Measurements from ENCODE around the gene KMT2D.
A peak's percentile ranks its signal among the peaks of the same experiment; 100 is the strongest.

KMT2D gene

GRCh38 chr12:49050507-49051372 lies 9.9 kb downstream of the KMT2D start:
- H3K4me3 Mint-ChIP-seq, result no peak overlapping the region
- H3K4me1 Mint-ChIP-seq, result peaks cover 40% of the 10 kb centered on the region
- no peak for ATAC-seq
- no peak for DNase-seq (ENCODE audit: low spot score in 2 of 2)
- H3K36me3 Mint-ChIP-seq, result peaks cover 100% of the 10 kb centered on the region
- peak overlapping the region; percentile 43 for H3K27ac Mint-ChIP-seq
- H3K9me3 Mint-ChIP-seq, result no peaks in the 10 kb centered on the region

GRCh38 chr12:49049566-49050224 lies 10.9 kb downstream of the KMT2D start:
- peaks cover 32% of the 10 kb centered on the region for H3K4me1 Mint-ChIP-seq
- H3K27ac Mint-ChIP-seq, result peak overlapping the region; percentile 43
- peaks cover 100% of the 10 kb centered on the region for H3K36me3 Mint-ChIP-seq
- H3K4me3 Mint-ChIP-seq, result no peak overlapping the region
- ATAC-seq, result no peak
- DNase-seq (ENCODE audit: low spot score in 2 of 2), result no peak
- no peaks in the 10 kb centered on the region for H3K9me3 Mint-ChIP-seq

- DNase-seq (ENCODE audit: low spot score in 2 of 2) (no peak), ATAC-seq (no peak)
- Mint-ChIP-seq H3K4me1 (peaks cover 32% of the 10 kb centered on the region), H3K36me3 (peaks cover 100% of the 10 kb centered on the region), H3K4me3 (no peak overlapping the region), H3K27ac (peak overlapping the region; percentile 29), H3K9me3 (no peaks in the 10 kb centered on the region)
These were observed 11.6 kb downstream of the KMT2D start for GRCh38 chr12:49048953-49049352.

- H3K27ac Mint-ChIP-seq, result peak overlapping the region; percentile 67
- H3K36me3 Mint-ChIP-seq, result peaks cover 96% of the 10 kb centered on the region
- H3K4me1 Mint-ChIP-seq, result peaks cover 28% of the 10 kb centered on the region
These were observed 14.3 kb downstream of the KMT2D start for GRCh38 chr12:49046129-49046895.

GRCh38 chr12:49044660-49045059 lies 15.9 kb downstream of the KMT2D start:
- ATAC-seq (no peak), DNase-seq (ENCODE audit: low spot score in 2 of 2) (no peak)
- H3K4me1 Mint-ChIP-seq, result peaks cover 17% of the 10 kb centered on the region
- H3K9me3 Mint-ChIP-seq, result no peaks in the 10 kb centered on the region
- H3K36me3 Mint-ChIP-seq, result peaks cover 94% of the 10 kb centered on the region
- H3K4me3 Mint-ChIP-seq, result no peak overlapping the region
- peak overlapping the region; percentile 67 for H3K27ac Mint-ChIP-seq

More at GRCh38 chr12:49046129-49046895, 14.3 kb downstream of the KMT2D start:
- no peaks in the 10 kb centered on the region for H3K9me3 Mint-ChIP-seq
- no peak overlapping the region for H3K4me3 Mint-ChIP-seq
- DNase-seq (ENCODE audit: low spot score in 2 of 2), result no peak
- no peak for ATAC-seq

GRCh38 chr12:49043856-49044258 lies 16.7 kb downstream of the KMT2D start:
- DNase-seq (ENCODE audit: low spot score in 2 of 2) (peak; percentile 68 to 91), ATAC-seq (peak; percentile 84)
- Mint-ChIP-seq H3K4me1 (peaks cover 17% of the 10 kb centered on the region), H3K27ac (peak overlapping the region; percentile 67), H3K36me3 (peaks cover 94% of the 10 kb centered on the region), H3K4me3 (no peak overlapping the region), H3K9me3 (no peaks in the 10 kb centered on the region)

GRCh38 chr12:49043241-49043640 lies 17.4 kb downstream of the KMT2D start:
- no peak for ATAC-seq
- peaks cover 17% of the 10 kb centered on the region for H3K4me1 Mint-ChIP-seq
- no peaks in the 10 kb centered on the region for H3K9me3 Mint-ChIP-seq
- DNase-seq (ENCODE audit: low spot score in 2 of 2), result no peak
- H3K27ac Mint-ChIP-seq, result peak overlapping the region; percentile 67
- H3K4me3 Mint-ChIP-seq, result no peak overlapping the region
- peaks cover 94% of the 10 kb centered on the region for H3K36me3 Mint-ChIP-seq

- Mint-ChIP-seq H3K27ac (no peak overlapping the region), H3K9me3 (no peaks in the 10 kb centered on the region), H3K36me3 (peaks cover 92% of the 10 kb centered on the region), H3K4me3 (no peak overlapping the region), H3K4me1 (peaks cover 17% of the 10 kb centered on the region)
- no peak for ATAC-seq
- no peak for DNase-seq (ENCODE audit: low spot score in 2 of 2)
These were observed 18.6 kb downstream of the KMT2D start for GRCh38 chr12:49041881-49042484.

- peaks cover 17% of the 10 kb centered on the region for H3K4me1 Mint-ChIP-seq
- H3K27ac Mint-ChIP-seq, result peak overlapping the region; percentile 43
- H3K4me3 Mint-ChIP-seq, result no peak overlapping the region
- DNase-seq (ENCODE audit: low spot score in 2 of 2), result no peak
- ATAC-seq, result no peak
- no peaks in the 10 kb centered on the region for H3K9me3 Mint-ChIP-seq
- peaks cover 92% of the 10 kb centered on the region for H3K36me3 Mint-ChIP-seq
These were observed 19.3 kb downstream of the KMT2D start for GRCh38 chr12:49041036-49041880.

- peaks cover 17% of the 10 kb centered on the region for H3K4me1 Mint-ChIP-seq
- H3K9me3 Mint-ChIP-seq, result no peaks in the 10 kb centered on the region
- H3K4me3 Mint-ChIP-seq, result no peak overlapping the region
- H3K27ac Mint-ChIP-seq, result peak overlapping the region; percentile 43
- ATAC-seq (no peak), DNase-seq (ENCODE audit: low spot score in 2 of 2) (no peak)
- peaks cover 92% of the 10 kb centered on the region for H3K36me3 Mint-ChIP-seq
These were observed 20.2 kb downstream of the KMT2D start for GRCh38 chr12:49040364-49040855.

GRCh38 chr12:49039421-49040363 lies 20.9 kb downstream of the KMT2D start:
- H3K9me3 Mint-ChIP-seq, result no peaks in the 10 kb centered on the region
- DNase-seq (ENCODE audit: low spot score in 2 of 2) (no peak), ATAC-seq (no peak)
- peaks cover 15% of the 10 kb centered on the region for H3K4me1 Mint-ChIP-seq
- H3K36me3 Mint-ChIP-seq, result peaks cover 92% of the 10 kb centered on the region
- no peak overlapping the region for H3K4me3 Mint-ChIP-seq
- peak overlapping the region; percentile 37 for H3K27ac Mint-ChIP-seq

- Mint-ChIP-seq H3K27ac (no peak overlapping the region), H3K4me1 (peaks cover 2% of the 10 kb centered on the region), H3K4me3 (no peak overlapping the region), H3K9me3 (no peaks in the 10 kb centered on the region), H3K36me3 (peaks cover 92% of the 10 kb centered on the region)
- no peak for DNase-seq (ENCODE audit: low spot score in 2 of 2)
- ATAC-seq, result no peak
These were observed 22.2 kb downstream of the KMT2D start for GRCh38 chr12:49038291-49038955.

GRCh38 chr12:49037947-49038237 lies 22.7 kb downstream of the KMT2D start:
- Mint-ChIP-seq H3K9me3 (no peaks in the 10 kb centered on the region), H3K4me3 (no peak overlapping the region), H3K27ac (no peak overlapping the region), H3K4me1 (no peaks in the 10 kb centered on the region), H3K36me3 (peaks cover 92% of the 10 kb centered on the region)
- DNase-seq (ENCODE audit: low spot score in 2 of 2) (no peak), ATAC-seq (no peak)

All from stimulated activated effector memory CD8-positive, alpha-beta T cell treated with anti-CD3 and anti-CD28 coated beads, Interleukin-12 subunit alpha, Interleukin-12 subunit beta, amount 100 ng/mL, for 72 hours (primary cell).